A673 (cell line): ENCODE measurements around the gene ZNF182.

ENCODE experiments used
- EZH2 ChIP-seq: fragments of 200-600 bp; sonication (generic); IDR thresholded peaks from 2 replicates; pipeline ENCODE4 v1.6.1; 2017; ENCODE audit warnings: borderline replicate concordance, low read depth, mild to moderate bottlenecking, mixed read lengths, antibody characterized with exemption, low read length; ENCODE audit not compliant: poor library complexity, severe bottlenecking
- TF ChIP-seq, protein P1 (sequence below): fragments of 300-800, 200-600 bp; sonication (generic); conservative IDR thresholded peaks from 2 replicates; pipeline ENCODE4 v1.5.1; 2017; ENCODE audit warnings: low read depth, mild to moderate bottlenecking, antibody characterized with exemption, low read length, moderate library complexity, mixed read lengths

DNA sequence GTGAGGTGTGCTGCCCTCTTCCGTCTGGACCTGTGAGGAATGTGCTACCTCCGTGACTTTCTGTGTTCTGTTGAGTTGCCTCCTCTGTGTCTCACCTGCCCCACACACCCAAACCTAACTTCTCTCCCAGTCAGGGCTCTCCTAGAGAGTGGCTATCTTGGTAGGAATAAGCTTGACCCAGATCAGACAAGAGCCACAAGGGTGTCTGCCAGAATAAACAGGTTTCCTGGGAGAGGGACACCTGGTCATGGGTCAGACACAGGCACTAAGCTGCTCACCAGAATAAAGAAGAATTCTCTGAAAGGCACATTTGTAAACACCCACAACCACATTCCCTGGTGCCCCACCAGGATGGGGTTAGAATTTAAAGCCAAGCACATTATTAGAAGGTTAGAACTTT lies 11.1 kb downstream of the ZNF182 start:
- TF ChIP-seq, protein P1, sequence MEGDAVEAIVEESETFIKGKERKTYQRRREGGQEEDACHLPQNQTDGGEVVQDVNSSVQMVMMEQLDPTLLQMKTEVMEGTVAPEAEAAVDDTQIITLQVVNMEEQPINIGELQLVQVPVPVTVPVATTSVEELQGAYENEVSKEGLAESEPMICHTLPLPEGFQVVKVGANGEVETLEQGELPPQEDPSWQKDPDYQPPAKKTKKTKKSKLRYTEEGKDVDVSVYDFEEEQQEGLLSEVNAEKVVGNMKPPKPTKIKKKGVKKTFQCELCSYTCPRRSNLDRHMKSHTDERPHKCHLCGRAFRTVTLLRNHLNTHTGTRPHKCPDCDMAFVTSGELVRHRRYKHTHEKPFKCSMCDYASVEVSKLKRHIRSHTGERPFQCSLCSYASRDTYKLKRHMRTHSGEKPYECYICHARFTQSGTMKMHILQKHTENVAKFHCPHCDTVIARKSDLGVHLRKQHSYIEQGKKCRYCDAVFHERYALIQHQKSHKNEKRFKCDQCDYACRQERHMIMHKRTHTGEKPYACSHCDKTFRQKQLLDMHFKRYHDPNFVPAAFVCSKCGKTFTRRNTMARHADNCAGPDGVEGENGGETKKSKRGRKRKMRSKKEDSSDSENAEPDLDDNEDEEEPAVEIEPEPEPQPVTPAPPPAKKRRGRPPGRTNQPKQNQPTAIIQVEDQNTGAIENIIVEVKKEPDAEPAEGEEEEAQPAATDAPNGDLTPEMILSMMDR, result no peak
- no peak for TF ChIP-seq EZH2
